Stimulated activated CD8-positive, alpha-beta memory T cell treated with anti-CD3 and anti-CD28 coated beads, Interleukin-2, amount 100 ng/mL, for 1 hour (primary cell): ENCODE data around the gene PSMB5.

Source experiments
- DNase-seq, 2 donors: peaks; one replicate each; pipeline ENCODE4 v3.0.0-alpha.2; 2020; ENCODE audit warnings: low read depth in 2 of 2

The PSMB5 gene

GRCh38 chr14:22991852-22992251 lies 42.8 kb downstream of the PSMB5 start:
- no peak for DNase-seq

GRCh38 chr14:22987291-22987690 lies 47.4 kb downstream of the PSMB5 start:
- DNase-seq: no peak

GRCh38 chr14:22986508-22987054 lies 48.1 kb downstream of the PSMB5 start:
- peak; percentile 74 to 86 for DNase-seq

- DNase-seq: no peak
Observed at GRCh38 chr14:22985894-22986507, 48.7 kb downstream of the PSMB5 start.

- no peak for DNase-seq
Observed at GRCh38 chr14:22984959-22985658, 49.6 kb downstream of the PSMB5 start.

- DNase-seq: peak; percentile 33 to 52
Observed at GRCh38 chr14:22982477-22983245, 52.0 kb downstream of the PSMB5 start, which contains the start of gene AJUBA. AJUBA (minus strand) TSS chr14:22982551; CDS start chr14:22982266, 285 bp downstream.

GRCh38 chr14:22981876-22982476 lies 52.7 kb downstream of the PSMB5 start:
- DNase-seq: no peak

GRCh38 chr14:22981090-22981875 lies 53.4 kb downstream of the PSMB5 start:
- no peak for DNase-seq

- DNase-seq: no peak
Observed at GRCh38 chr14:22980672-22981089, 54.0 kb downstream of the PSMB5 start.

GRCh38 chr14:22979748-22980392 lies 54.8 kb downstream of the PSMB5 start:
- no peak for DNase-seq

- DNase-seq: no peak
Observed at GRCh38 chr14:22978981-22979671, 55.6 kb downstream of the PSMB5 start.

GRCh38 chr14:22978487-22978837 lies 56.2 kb downstream of the PSMB5 start:
- DNase-seq: no peak

GRCh38 chr14:22977684-22978486 lies 56.8 kb downstream of the PSMB5 start:
- no peak for DNase-seq

GRCh38 chr14:22977434-22977683 lies 57.3 kb downstream of the PSMB5 start:
- DNase-seq: no peak

- no peak for DNase-seq
Observed at GRCh38 chr14:22976620-22977433, 57.9 kb downstream of the PSMB5 start.
